CD4-positive, alpha-beta T cell (primary cell): ENCODE results near the gene NR4A3. TPM values are rescaled to one million over a fixed set of nuclear protein-coding genes. Genes with fewer than 3 reads are reported as not detected.

ENCODE experiments used
- ATAC-seq: fragments of 200-7000 bp; cut with Tn5 transposase; one replicate; pipeline ENCODE4 v1.10.0; 2022; ENCODE audit warnings: mild to moderate bottlenecking; ENCODE audit not compliant: poor library complexity
- CTCF ChIA-PET: fragments of 350-600 bp; sonication (Branson Sonifier 250); formaldehyde crosslinking; loops from one replicate; lab custom pipeline; 2021; ENCODE audit warnings: antibody characterized with exemption, inconsistent platforms; lab: Charles Lee
- POLR2A ChIA-PET: fragments of 350-600 bp; sonication (Branson Sonifier 250); formaldehyde crosslinking; loops from one replicate; lab custom pipeline; 2021; ENCODE audit warnings: antibody characterized with exemption, inconsistent platforms; lab: Charles Lee
- DNase-seq, 14 experiments: peaks; one replicate each; pipeline ENCODE4 v3.0.0-alpha.2; 2013 to 2020; ENCODE audit warnings: mixed read lengths in 2 of 14
- H3K27ac ChIP-seq, 2 donors: one replicate each; pipeline versions ENCODE4 v1.5.1 to v1.7.0; 2013; ENCODE audit warnings: low read length in 2 of 2, low read depth in 1 of 2, mild to moderate bottlenecking in 1 of 2
- H3K27me3 ChIP-seq, 2 experiments: 1 replicate in 1 of 2; 2 replicates in 1 of 2; pipeline versions ENCODE4 v1.6.1 to v1.7.0; 2013; ENCODE audit warnings: low read length in 2 of 2, control low read depth in 1 of 2, mild to moderate bottlenecking in 1 of 2, moderate library complexity in 1 of 2; ENCODE audit not compliant: insufficient read depth in 2 of 2, control insufficient read depth in 1 of 2
- H3K36me3 ChIP-seq: one replicate; pipeline ENCODE4 v1.6.1; 2013; ENCODE audit warnings: low read length, control low read depth; ENCODE audit not compliant: insufficient read depth
- H3K4me1 ChIP-seq: one replicate; pipeline ENCODE4 v1.6.1; 2013; ENCODE audit warnings: low read length, control low read depth; ENCODE audit not compliant: insufficient read depth
- H3K4me3 ChIP-seq: one replicate; pipeline ENCODE4 v1.5.1; 2013; ENCODE audit warnings: mild to moderate bottlenecking, low read length, moderate library complexity
- H3K9me3 ChIP-seq, 2 experiments: 1 replicate in 1 of 2; 2 replicates in 1 of 2; pipeline versions ENCODE4 v1.6.1 to v1.7.0; 2013; ENCODE audit warnings: low read length in 2 of 2, mild to moderate bottlenecking in 2 of 2, control low read depth in 1 of 2, moderate library complexity in 1 of 2; ENCODE audit not compliant: control insufficient read depth in 1 of 2, insufficient read depth in 1 of 2
- H3K27ac Mint-ChIP-seq: one replicate; pipeline ENCODE4 v1.8.0; 2020; ENCODE audit warnings: mixed read lengths
- H3K27me3 Mint-ChIP-seq: one replicate; pipeline ENCODE4 v1.8.0; 2021; ENCODE audit warnings: mixed read lengths
- H3K36me3 Mint-ChIP-seq: one replicate; pipeline ENCODE4 v1.8.0; 2021; ENCODE audit warnings: low read depth, mixed read lengths
- H3K4me1 Mint-ChIP-seq: one replicate; pipeline ENCODE4 v1.8.0; 2021; ENCODE audit warnings: low read depth, mixed read lengths
- H3K4me3 Mint-ChIP-seq: one replicate; pipeline ENCODE4 v1.8.0; 2020; ENCODE audit warnings: mild to moderate bottlenecking, mixed read lengths
- H3K9me3 Mint-ChIP-seq: one replicate; pipeline ENCODE4 v1.8.0; 2020; ENCODE audit warnings: mixed read lengths
- intact Hi-C, 2 experiments: fragments of 100-400 bp; cut with DNase I in 1 of 2; cut with micrococcal nuclease in 1 of 2; formaldehyde crosslinking; loops; one replicate each; pipeline versions ENCODE4 v1.15.1 to v1.9.0; 2023 to 2025; cut with DNase I, micrococcal nuclease
- total RNA-seq, 174 experiments: library from RNA in 2 of 174; stranded (reverse) in 2 of 174; gene quantifications; one replicate each; pipeline ENCODE4 v1.2.3 and lab custom pipeline; 2021 to 2026
- TF ChIP-seq, protein P1 (sequence below): fragments of 200-600 bp; IDR thresholded peaks from one replicate; pipeline ENCODE4 v1.8.0; 2022; ENCODE audit warnings: antibody characterized with exemption, mild to moderate bottlenecking

The NR4A3 gene
- total RNA-seq, 2 experiments from 2014 or later: 42.4 to 44.6 TPM

DNA sequence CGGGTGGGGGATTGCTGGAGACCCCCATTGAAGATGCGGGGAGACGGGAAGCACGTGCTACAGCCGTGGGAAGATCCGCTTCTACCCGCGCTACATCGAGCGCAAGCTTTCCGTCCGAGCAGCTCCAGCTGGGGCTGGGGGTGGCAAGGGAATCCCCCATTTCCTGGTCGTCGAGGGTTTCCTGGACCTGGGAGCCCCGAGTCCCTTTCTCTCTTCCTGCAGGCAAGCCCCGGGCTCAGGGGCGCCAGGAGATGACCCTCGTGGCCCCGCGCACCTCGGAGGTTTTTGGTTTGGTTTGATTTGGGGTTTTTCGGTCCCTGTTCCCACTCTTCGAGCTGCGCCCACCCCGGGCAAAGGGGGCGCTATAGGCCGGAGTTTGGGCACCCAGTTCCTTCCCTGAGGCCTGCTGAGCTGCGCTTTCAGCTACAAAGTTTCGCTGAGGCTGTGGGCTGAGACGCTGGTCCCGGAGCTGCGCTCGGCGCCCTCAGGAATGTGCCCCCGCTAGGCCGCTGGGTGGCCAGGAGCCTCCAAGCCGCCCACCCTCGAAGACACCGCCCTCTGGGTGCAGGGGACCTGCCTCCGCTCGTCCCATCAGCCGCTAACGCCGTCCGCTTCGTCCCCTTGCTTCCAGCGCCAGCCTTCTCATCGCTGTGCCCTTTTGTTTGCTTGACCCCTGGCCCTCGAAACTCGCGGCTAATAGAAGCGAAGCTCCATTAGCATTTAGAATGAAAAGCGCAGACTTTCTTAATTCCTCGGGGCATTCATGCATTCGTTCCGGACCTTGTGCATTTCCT lies 2.9 kb downstream of the NR4A3 start:
- Mint-ChIP-seq H3K36me3 (peaks cover 38% of the 10 kb centered on the region), H3K27ac (peak overlapping the region; percentile 96), H3K27me3 (peaks cover 82% of the 10 kb centered on the region), H3K4me1 (peaks cover 57% of the 10 kb centered on the region), H3K9me3 (no peaks in the 10 kb centered on the region), H3K4me3 (peak overlapping the region; percentile 100)
- TF ChIP-seq, protein P1, sequence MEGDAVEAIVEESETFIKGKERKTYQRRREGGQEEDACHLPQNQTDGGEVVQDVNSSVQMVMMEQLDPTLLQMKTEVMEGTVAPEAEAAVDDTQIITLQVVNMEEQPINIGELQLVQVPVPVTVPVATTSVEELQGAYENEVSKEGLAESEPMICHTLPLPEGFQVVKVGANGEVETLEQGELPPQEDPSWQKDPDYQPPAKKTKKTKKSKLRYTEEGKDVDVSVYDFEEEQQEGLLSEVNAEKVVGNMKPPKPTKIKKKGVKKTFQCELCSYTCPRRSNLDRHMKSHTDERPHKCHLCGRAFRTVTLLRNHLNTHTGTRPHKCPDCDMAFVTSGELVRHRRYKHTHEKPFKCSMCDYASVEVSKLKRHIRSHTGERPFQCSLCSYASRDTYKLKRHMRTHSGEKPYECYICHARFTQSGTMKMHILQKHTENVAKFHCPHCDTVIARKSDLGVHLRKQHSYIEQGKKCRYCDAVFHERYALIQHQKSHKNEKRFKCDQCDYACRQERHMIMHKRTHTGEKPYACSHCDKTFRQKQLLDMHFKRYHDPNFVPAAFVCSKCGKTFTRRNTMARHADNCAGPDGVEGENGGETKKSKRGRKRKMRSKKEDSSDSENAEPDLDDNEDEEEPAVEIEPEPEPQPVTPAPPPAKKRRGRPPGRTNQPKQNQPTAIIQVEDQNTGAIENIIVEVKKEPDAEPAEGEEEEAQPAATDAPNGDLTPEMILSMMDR: no peak
- DNase-seq (peak in 13 of 14 experiments; percentile 36 to 83 (median 65)), ATAC-seq (no peak)
- peaks cover 0 to 16% of the 10 kb centered on the region in 2 experiments for H3K9me3 ChIP-seq
- intact Hi-C loops: loop anchor here (2.0 to 10.0 kb wide), 6 partner anchors 18 to 1710 kb away; partner anchors contain the start of genes ANKS6 (in 1 of the 2), ERP44 (in 1 of the 2), INVS (in 1 of the 2) and RNF20 (in 1 of the 2)
- peaks cover 57% of the 10 kb centered on the region for H3K4me1 ChIP-seq
- H3K27me3 ChIP-seq: peaks cover 50 to 51% of the 10 kb centered on the region in 2 experiments
- H3K36me3 ChIP-seq: no peaks in the 10 kb centered on the region
- H3K4me3 ChIP-seq: peak overlapping the region; percentile 82
- ChIA-PET CTCF (interaction anchor here (0.5 to 1.9 kb wide), 13 partner anchors 10 to 720 kb away, joined by 3 to 6 read pairs (median 3); no protein-coding TSS in a partner anchor), POLR2A (interaction anchor here (2.4 kb wide), 1 partner anchor 82 kb away, joined by 13 read pairs; the partner anchor contains the start of gene STX17)
- H3K27ac ChIP-seq: no peak overlapping the region

DNA sequence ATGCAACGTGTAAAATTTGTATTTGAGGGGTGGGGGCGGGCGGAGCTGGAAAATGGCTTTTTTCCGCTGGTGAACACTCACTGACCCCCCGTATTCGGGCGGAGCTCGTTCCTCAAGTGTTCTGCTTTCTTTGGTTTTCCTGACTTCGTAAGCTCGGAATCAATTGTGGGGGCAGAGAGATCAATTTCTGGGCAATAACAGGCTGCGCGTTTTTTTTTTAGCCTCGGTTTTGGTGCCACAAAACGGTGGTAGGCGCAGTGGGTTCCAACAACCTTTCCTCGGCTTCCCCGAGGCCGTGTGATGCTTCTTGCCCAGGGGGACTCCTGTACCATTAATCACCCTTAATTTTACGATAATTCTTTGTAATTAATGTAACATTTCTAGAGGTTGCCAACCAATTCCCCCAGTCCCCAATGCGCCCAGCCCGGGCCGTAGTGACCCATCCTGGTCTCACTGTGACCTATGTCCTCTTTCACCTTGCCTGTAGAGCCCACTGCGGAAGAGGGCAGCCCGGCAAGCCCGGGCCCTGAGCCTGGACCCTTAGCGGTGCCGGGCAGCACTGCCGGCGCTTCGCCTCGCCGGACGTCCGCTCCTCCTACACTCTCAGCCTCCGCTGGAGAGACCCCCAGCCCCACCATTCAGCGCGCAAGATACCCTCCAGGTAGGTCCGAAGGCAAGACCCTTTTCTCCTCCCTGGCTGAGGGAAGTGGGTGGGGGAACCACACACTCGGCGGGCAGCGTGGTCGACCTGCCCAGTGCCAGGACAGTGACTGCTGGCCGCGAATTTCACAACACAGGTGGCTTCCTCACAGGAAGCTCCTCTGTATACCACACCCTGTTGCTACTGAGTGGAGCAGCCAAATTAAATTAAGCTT lies 3.7 kb downstream of the NR4A3 start:
- POLR2A ChIA-PET: interaction anchor here (0.6 to 2.4 kb wide), 2 partner anchors 82 to 86 kb away, joined by 3 to 13 read pairs; partner anchors contain the start of gene STX17
- Mint-ChIP-seq H3K4me1 (peaks cover 52% of the 10 kb centered on the region), H3K27ac (peak overlapping the region; percentile 96), H3K36me3 (peaks cover 30% of the 10 kb centered on the region), H3K27me3 (peaks cover 90% of the 10 kb centered on the region), H3K9me3 (no peaks in the 10 kb centered on the region), H3K4me3 (peak overlapping the region; percentile 87)
- ATAC-seq (no peak), DNase-seq (peak in 1 of 14 experiments; percentile 33)
- H3K27ac ChIP-seq: no peak overlapping the region
- peaks cover 53% of the 10 kb centered on the region for H3K4me1 ChIP-seq
- H3K36me3 ChIP-seq: no peaks in the 10 kb centered on the region
- CTCF ChIA-PET: interaction anchor here (0.8 to 1.9 kb wide), 12 partner anchors 10 to 721 kb away, joined by 3 to 6 read pairs (median 3); no protein-coding TSS in a partner anchor
- TF ChIP-seq, protein P1: no peak
- intact Hi-C loops: loop anchor here (2.0 to 10.0 kb wide), 4 partner anchors 19 to 1709 kb away; partner anchors contain the start of genes RNF20 (in 1 of the 2) and TEX10 (in 1 of the 2)
- no peak overlapping the region for H3K4me3 ChIP-seq
- peaks cover 0 to 16% of the 10 kb centered on the region in 2 experiments for H3K9me3 ChIP-seq
- peaks cover 50 to 55% of the 10 kb centered on the region in 2 experiments for H3K27me3 ChIP-seq

DNA sequence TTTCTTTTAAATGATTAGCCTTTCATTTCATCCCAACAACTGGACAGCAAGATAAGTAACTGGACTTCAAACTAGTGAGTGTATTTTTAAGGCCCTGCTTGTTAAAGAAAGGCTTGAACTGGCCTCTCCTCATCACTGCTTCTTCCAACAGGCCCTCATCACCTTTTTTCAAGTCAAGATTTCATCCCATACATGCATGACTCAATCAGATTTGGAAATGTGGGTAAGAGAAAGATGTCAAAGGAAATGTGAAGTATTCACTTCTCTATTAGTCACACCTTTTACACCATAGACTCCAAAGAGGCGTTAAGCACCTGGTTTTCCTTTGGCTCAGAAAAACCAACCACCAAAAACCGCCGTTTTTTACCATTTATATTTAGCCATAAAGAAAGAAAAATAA lies 4.9 kb downstream of the NR4A3 start:
- no peak overlapping the region for H3K27ac Mint-ChIP-seq
- intact Hi-C loops: loop anchor here in 1 of 2 experiments (10.0 kb wide), 3 partner anchors 528 to 1708 kb away; partner anchors contain the start of genes RNF20 and TEX10
- no peaks in the 10 kb centered on the region for H3K9me3 Mint-ChIP-seq
- H3K36me3 Mint-ChIP-seq: peaks cover 19% of the 10 kb centered on the region
- ATAC-seq (no peak), DNase-seq (no peak)
- no peaks in the 10 kb centered on the region for H3K36me3 ChIP-seq
- H3K9me3 ChIP-seq: peaks cover 0 to 16% of the 10 kb centered on the region in 2 experiments
- H3K4me3 Mint-ChIP-seq: no peak overlapping the region
- peaks cover 43% of the 10 kb centered on the region for H3K4me1 Mint-ChIP-seq
- H3K4me3 ChIP-seq: no peak overlapping the region
- CTCF ChIA-PET: no interaction called here
- H3K27me3 ChIP-seq: peaks cover 53 to 55% of the 10 kb centered on the region in 2 experiments
- H3K27me3 Mint-ChIP-seq: peaks cover 91% of the 10 kb centered on the region
- POLR2A ChIA-PET: no interaction called here
- no peak overlapping the region for H3K27ac ChIP-seq
- TF ChIP-seq, protein P1: no peak
- peaks cover 43% of the 10 kb centered on the region for H3K4me1 ChIP-seq
